ENCODE results near the gene ANKRD60. TPM values are rescaled to one million over a fixed set of nuclear protein-coding genes. Genes with fewer than 3 reads are reported as not detected.

ANKRD60 gene
- total and polyA plus RNA-seq, 2 of the 4 experiments (the other 2 are of a cell fraction), result not detected

GRCh38 chr20:58210398-58210747, 18.1 kb downstream of the ANKRD60 start:
- H3K18ac ChIP-seq (ENCODE audit: low read depth, low read length), result no peak overlapping the region
- DNase-seq (no peak), ATAC-seq (ENCODE audit: low read depth) (no peak)
- POLR2A ChIA-PET (ENCODE audit: unreplicated experiment), result no interaction called here
- H3K56ac ChIP-seq (ENCODE audit: extremely low read depth, insufficient read depth, low read length), result no peak overlapping the region
- H3K4me2 ChIP-seq (ENCODE audit: low read depth, low read length), result no peak overlapping the region
- no peak overlapping the region for H4K91ac ChIP-seq (ENCODE audit: insufficient read depth, low read depth, low read length)
- in situ Hi-C loops (cut with MboI; ENCODE audit: low sequenced_read_pairs) (loop anchor here (5.0 to 10.0 kb wide), 2 partner anchors 698 to 826 kb away; no protein-coding TSS in a partner anchor), dilution Hi-C loops (cut with HindIII; ENCODE audit: low sequenced_read_pairs, unreplicated experiment) (no loop called here), intact Hi-C loops (cut with micrococcal nuclease) (loop anchor here (10.0 kb wide), 1 partner anchor 826 kb away; no protein-coding TSS in a partner anchor)
- BruUV-seq (replicated peaks), result no TSS peak
- 88% methylated on average over 4 of the region's 7 CpGs; no CpG with 5 or more reads in 1 of the 2 experiments for WGBS, 2 experiments (ENCODE audit: extremely low coverage in 2 of 2, insufficient read length in 1 of 2)
- H4K8ac ChIP-seq (ENCODE audit: low read depth in 2 of 2, low read length in 2 of 2), result no peak overlapping the region
- no peaks in the 10 kb centered on the region for H3K9me3 ChIP-seq (ENCODE audit: control insufficient read depth, insufficient read depth, low read length)
- CTCF ChIA-PET, result no interaction called here
- H3K9me1 ChIP-seq (ENCODE audit: insufficient read depth, low read length), result no peaks in the 10 kb centered on the region
- H2AK5ac ChIP-seq (ENCODE audit: low read depth, low read length), result no peak overlapping the region
- H2BK15ac ChIP-seq (ENCODE audit: low read depth, low read length), result no peak overlapping the region
- H2AK9ac ChIP-seq (replicated peaks; ENCODE audit: low read depth, low read length, poor library complexity), result no peak overlapping the region
- no peaks in the 10 kb centered on the region for H4K20me1 ChIP-seq (ENCODE audit: insufficient read depth, low read length)
- TF ChIP-seq ELK1 (IDR thresholded peaks at IDR 0.05; ENCODE audit: borderline replicate concordance, low read depth, low read length) (no peak), RFX5 (IDR thresholded peaks at IDR 0.05; ENCODE audit: low read depth, low read length) (no peak), RCOR1 (IDR thresholded peaks at IDR 0.05; ENCODE audit: insufficient replicate concordance, low read length) (no peak), SMC3 (IDR thresholded peaks at IDR 0.05; ENCODE audit: low read depth, low read length) (no peak), MXI1 (IDR thresholded peaks at IDR 0.05; ENCODE audit: borderline replicate concordance, low read depth, low read length) (no peak), CHD1 (IDR thresholded peaks at IDR 0.05; ENCODE audit: low read depth, low read length) (no peak), BHLHE40 (IDR thresholded peaks at IDR 0.05; ENCODE audit: low read depth, low read length) (no peak), POLR2A (IDR thresholded peaks at IDR 0.05; ENCODE audit: low read depth, low read length) (no peak), MAZ (IDR thresholded peaks at IDR 0.05; ENCODE audit: borderline replicate concordance, low read depth, low read length) (no peak), NFE2L2 (IDR thresholded peaks at IDR 0.05; ENCODE audit: low read depth, low read length) (no peak), MAFK (IDR thresholded peaks at IDR 0.05; ENCODE audit: low read depth, low read length) (no peak), RAD21 (IDR thresholded peaks at IDR 0.05; ENCODE audit: low read length) (no peak)
- TF ChIP-seq, protein P1, sequence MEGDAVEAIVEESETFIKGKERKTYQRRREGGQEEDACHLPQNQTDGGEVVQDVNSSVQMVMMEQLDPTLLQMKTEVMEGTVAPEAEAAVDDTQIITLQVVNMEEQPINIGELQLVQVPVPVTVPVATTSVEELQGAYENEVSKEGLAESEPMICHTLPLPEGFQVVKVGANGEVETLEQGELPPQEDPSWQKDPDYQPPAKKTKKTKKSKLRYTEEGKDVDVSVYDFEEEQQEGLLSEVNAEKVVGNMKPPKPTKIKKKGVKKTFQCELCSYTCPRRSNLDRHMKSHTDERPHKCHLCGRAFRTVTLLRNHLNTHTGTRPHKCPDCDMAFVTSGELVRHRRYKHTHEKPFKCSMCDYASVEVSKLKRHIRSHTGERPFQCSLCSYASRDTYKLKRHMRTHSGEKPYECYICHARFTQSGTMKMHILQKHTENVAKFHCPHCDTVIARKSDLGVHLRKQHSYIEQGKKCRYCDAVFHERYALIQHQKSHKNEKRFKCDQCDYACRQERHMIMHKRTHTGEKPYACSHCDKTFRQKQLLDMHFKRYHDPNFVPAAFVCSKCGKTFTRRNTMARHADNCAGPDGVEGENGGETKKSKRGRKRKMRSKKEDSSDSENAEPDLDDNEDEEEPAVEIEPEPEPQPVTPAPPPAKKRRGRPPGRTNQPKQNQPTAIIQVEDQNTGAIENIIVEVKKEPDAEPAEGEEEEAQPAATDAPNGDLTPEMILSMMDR (conservative IDR thresholded peaks at IDR 0.05; ENCODE audit: low read depth, low read length), result no peak
- TF ChIP-seq, protein P2, sequence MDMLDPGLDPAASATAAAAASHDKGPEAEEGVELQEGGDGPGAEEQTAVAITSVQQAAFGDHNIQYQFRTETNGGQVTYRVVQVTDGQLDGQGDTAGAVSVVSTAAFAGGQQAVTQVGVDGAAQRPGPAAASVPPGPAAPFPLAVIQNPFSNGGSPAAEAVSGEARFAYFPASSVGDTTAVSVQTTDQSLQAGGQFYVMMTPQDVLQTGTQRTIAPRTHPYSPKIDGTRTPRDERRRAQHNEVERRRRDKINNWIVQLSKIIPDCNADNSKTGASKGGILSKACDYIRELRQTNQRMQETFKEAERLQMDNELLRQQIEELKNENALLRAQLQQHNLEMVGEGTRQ (IDR thresholded peaks at IDR 0.05; ENCODE audit: low read depth, low read length), result no peak
- no peaks in the 10 kb centered on the region for H3K79me1 ChIP-seq (ENCODE audit: low read depth in 1 of 2, low read length in 2 of 2)
- H2BK20ac ChIP-seq (ENCODE audit: low read depth, low read length), result no peak overlapping the region
- H2AFZ ChIP-seq (replicated peaks; ENCODE audit: low read length, poor library complexity), result no peak overlapping the region
- no peak overlapping the region for H3K4me3 ChIP-seq (ENCODE audit: insufficient read depth, low read depth, low read length)
- H3K4ac ChIP-seq (ENCODE audit: low read depth, low read length), result no peak overlapping the region
- H3K23ac ChIP-seq (ENCODE audit: low read depth, low read length), result no peak overlapping the region
- no peak overlapping the region for H3K14ac ChIP-seq (replicated peaks; ENCODE audit: low read depth, low read length)
- no peaks in the 10 kb centered on the region for H3K36me3 ChIP-seq (ENCODE audit: control insufficient read depth, insufficient read depth, low read length)
- no peaks in the 10 kb centered on the region for H3K4me1 ChIP-seq (ENCODE audit: control insufficient read depth, insufficient read depth, low read length)
- no peak overlapping the region for H4K5ac ChIP-seq (ENCODE audit: low read depth, low read length)
- H3K27me3 ChIP-seq (ENCODE audit: control insufficient read depth, insufficient read depth, low read length), result peaks cover 25% of the 10 kb centered on the region
- no peak overlapping the region for H2BK5ac ChIP-seq (ENCODE audit: low read depth, low read length, poor library complexity, severe bottlenecking)
- H3K27ac ChIP-seq (ENCODE audit: insufficient read depth, low read length), result no peak overlapping the region
- no peak overlapping the region for H2BK120ac ChIP-seq (ENCODE audit: low read depth, low read length)
- H3K9ac ChIP-seq (ENCODE audit: low read depth, low read length), result no peak overlapping the region

Data from IMR-90 (cell line).